NB4 (cell line): ENCODE measurements around the gene SMIM21.

Source experiments
- DNase-seq: peaks from one replicate; pipeline ENCODE4 v3.0.0; 2010; ENCODE audit warnings: low read depth
- H3K4me3 ChIP-seq: one replicate; pipeline ENCODE4 v1.5.1; 2011; ENCODE audit warnings: mild to moderate bottlenecking, low read depth, low read length, moderate library complexity
- CTCF ChIP-seq: IDR thresholded peaks from one replicate; pipeline ENCODE4 v1.5.1; 2012; ENCODE audit warnings: low read depth, low read length
- MAX ChIP-seq: IDR thresholded peaks from 2 replicates; pipeline ENCODE4 v1.6.1; 2011; ENCODE audit warnings: low read depth, low read length
- MYC ChIP-seq: IDR thresholded peaks from 2 replicates; pipeline ENCODE4 v1.6.1; 2011; ENCODE audit warnings: low read depth, low read length
- POLR2A ChIP-seq: IDR thresholded peaks from 2 replicates; pipeline ENCODE4 v1.6.1; 2011; ENCODE audit warnings: mild to moderate bottlenecking; ENCODE audit not compliant: insufficient read length; ENCODE audit errors: extremely low read depth

SMIM21 gene

GRCh38 chr18:75427603-75428002, at the start of gene SMIM21:
Gene SMIM21, minus strand, starts transcription at chr18:75427703. Its CDS starts 140 bp downstream, at chr18:75427563.
- H3K4me3 ChIP-seq = no peak within 1 kb of the TSS
- no peak for DNase-seq
- TF ChIP-seq POLR2A = no peak
- TF ChIP-seq MAX = no peak
- no peak for TF ChIP-seq MYC
- TF ChIP-seq CTCF = no peak

- no peak for DNase-seq
- H3K4me3 ChIP-seq = no peak overlapping the region
- TF ChIP-seq CTCF = no peak
- TF ChIP-seq POLR2A = no peak
- no peak for TF ChIP-seq MAX
- no peak for TF ChIP-seq MYC
Observed at GRCh38 chr18:75475228-75475627, 47.7 kb upstream of the SMIM21 start.

- H3K4me3 ChIP-seq = no peak overlapping the region
- no peak for DNase-seq
- TF ChIP-seq MYC (no peak), POLR2A (no peak), CTCF (no peak), MAX (no peak)
Observed at GRCh38 chr18:75474332-75474731, 46.8 kb upstream of the SMIM21 start.

GRCh38 chr18:75473316-75473715, 45.8 kb upstream of the SMIM21 start:
- TF ChIP-seq MAX (no peak), POLR2A (no peak), MYC (no peak), CTCF (no peak)
- no peak for DNase-seq
- no peak overlapping the region for H3K4me3 ChIP-seq

GRCh38 chr18:75472906-75473305, 45.4 kb upstream of the SMIM21 start:
- DNase-seq = no peak
- H3K4me3 ChIP-seq = no peak overlapping the region
- no peak for TF ChIP-seq POLR2A
- TF ChIP-seq MAX = no peak
- TF ChIP-seq MYC = no peak
- no peak for TF ChIP-seq CTCF

GRCh38 chr18:75472396-75472795, 44.9 kb upstream of the SMIM21 start:
- TF ChIP-seq POLR2A = no peak
- TF ChIP-seq MAX = no peak
- TF ChIP-seq CTCF = no peak
- TF ChIP-seq MYC = no peak
- DNase-seq = no peak
- no peak overlapping the region for H3K4me3 ChIP-seq
